HepG2 (cell line): Measurements from ENCODE around the gene TMEM238. TPM values are rescaled to one million over a fixed set of nuclear protein-coding genes. Genes with fewer than 3 reads are reported as not detected.

Source experiments
- ARID3A ChIP-seq: IDR thresholded peaks from 2 replicates; pipeline ENCODE4 v1.6.1; 2012; ENCODE audit warnings: low read depth, low read length, improper control_type of control experiment
- BRF2 ChIP-seq: sonication (generic); formaldehyde crosslinking; IDR thresholded peaks from 2 replicates; pipeline ENCODE4 v1.8.1; 2022; ENCODE audit warnings: mild to moderate bottlenecking, missing genetic modification reagents
- CENPT ChIP-seq: sonication (generic); formaldehyde crosslinking; IDR thresholded peaks from 2 replicates; pipeline ENCODE4 v1.8.0; 2022; ENCODE audit warnings: low read depth, mild to moderate bottlenecking, moderate library complexity, missing genetic modification reagents
- CSRNP2 ChIP-seq: sonication (generic); formaldehyde crosslinking; conservative IDR thresholded peaks from 2 replicates; pipeline ENCODE4 v1.8.0; 2022; ENCODE audit warnings: low read depth, missing genetic modification reagents
- GATA4 ChIP-seq: sonication (generic); IDR thresholded peaks from 2 replicates; pipeline ENCODE4 v1.6.1; 2016; ENCODE audit warnings: antibody characterized with exemption, low read depth, borderline replicate concordance
- HHEX ChIP-seq: IDR thresholded peaks from 2 replicates; pipeline ENCODE4 v1.6.1; 2016; ENCODE audit warnings: control low read depth
- IRF2 ChIP-seq: IDR thresholded peaks from 2 replicates; pipeline ENCODE4 v1.6.1; 2018; ENCODE audit warnings: missing genetic modification reagents, missing compliant biosample characterization
- NR2F6 ChIP-seq, 2 experiments: IDR thresholded peaks; 2 replicates each; pipeline ENCODE4 v1.6.1; 2016; ENCODE audit warnings: antibody characterized with exemption in 1 of 2, mild to moderate bottlenecking in 1 of 2
- NRL ChIP-seq: sonication (generic); formaldehyde crosslinking; IDR thresholded peaks from 2 replicates; pipeline ENCODE4 v1.5.0; 2020; ENCODE audit warnings: missing genetic modification reagents, mild to moderate bottlenecking, moderate library complexity, borderline replicate concordance
- POLR2AphosphoS5 ChIP-seq: IDR thresholded peaks from 2 replicates; pipeline ENCODE4 v1.6.1; 2012; ENCODE audit warnings: low read depth, low read length
- SAP130 ChIP-seq: IDR thresholded peaks from 2 replicates; pipeline ENCODE4 v1.6.1; 2016; ENCODE audit warnings: low read depth
- SNAPC2 ChIP-seq: sonication (generic); formaldehyde crosslinking; IDR thresholded peaks from 2 replicates; pipeline ENCODE4 v1.8.1; 2022; ENCODE audit warnings: mild to moderate bottlenecking, missing genetic modification reagents
- SOX6 ChIP-seq, 2 experiments: fragments of 450-650 bp in 1 of 2; sonication (generic) in 1 of 2; formaldehyde crosslinking in 1 of 2; IDR thresholded peaks; 2 replicates each; pipeline versions ENCODE4 v1.4.0 to v1.6.1; 2017 to 2020; ENCODE audit warnings: antibody characterized with exemption in 1 of 2, mild to moderate bottlenecking in 1 of 2, missing genetic modification reagents in 1 of 2
- SPEN ChIP-seq: sonication (generic); formaldehyde crosslinking; IDR thresholded peaks from 2 replicates; pipeline ENCODE4 v1.5.1; 2020; ENCODE audit warnings: low read depth, mild to moderate bottlenecking, missing genetic modification reagents
- XBP1 ChIP-seq: sonication (generic); formaldehyde crosslinking; IDR thresholded peaks from 2 replicates; pipeline ENCODE4 v1.5.0; 2020; ENCODE audit warnings: missing genetic modification reagents
- ZFP36L2 ChIP-seq: sonication (generic); formaldehyde crosslinking; IDR thresholded peaks from 2 replicates; pipeline ENCODE4 v1.4.0; 2020; ENCODE audit warnings: missing genetic modification reagents
- ZFX ChIP-seq: sonication (generic); formaldehyde crosslinking; IDR thresholded peaks from 2 replicates; pipeline ENCODE4 v1.4.0; 2020; ENCODE audit warnings: mild to moderate bottlenecking, low read depth, missing genetic modification reagents, moderate library complexity
- ZFYVE20 ChIP-seq: sonication (generic); formaldehyde crosslinking; IDR thresholded peaks from 2 replicates; pipeline ENCODE4 v1.8.0; 2023; ENCODE audit warnings: low read depth, mild to moderate bottlenecking, moderate library complexity, missing genetic modification reagents, borderline replicate concordance
- ZNF12 ChIP-seq: sonication (generic); formaldehyde crosslinking; IDR thresholded peaks from 2 replicates; pipeline ENCODE4 v1.5.0; 2020; ENCODE audit warnings: missing genetic modification reagents
- ZNF17 ChIP-seq: sonication (generic); formaldehyde crosslinking; IDR thresholded peaks from 2 replicates; pipeline ENCODE4 v1.5.0; 2020; ENCODE audit warnings: mild to moderate bottlenecking, missing genetic modification reagents
- ZNF235 ChIP-seq: sonication (generic); formaldehyde crosslinking; IDR thresholded peaks from 2 replicates; pipeline ENCODE4 v1.8.1; 2023; ENCODE audit warnings: mild to moderate bottlenecking, missing genetic modification reagents, borderline replicate concordance
- ZNF337 ChIP-seq: sonication (generic); formaldehyde crosslinking; IDR thresholded peaks from 2 replicates; pipeline ENCODE4 v1.5.1; 2020; ENCODE audit warnings: missing genetic modification reagents, low read depth, mild to moderate bottlenecking, borderline replicate concordance
- ZNF44 ChIP-seq: sonication (generic); formaldehyde crosslinking; IDR thresholded peaks from 2 replicates; pipeline ENCODE4 v1.5.1; 2020; ENCODE audit warnings: mild to moderate bottlenecking, missing genetic modification reagents
- ZNF567 ChIP-seq: sonication (generic); formaldehyde crosslinking; IDR thresholded peaks from 2 replicates; pipeline ENCODE4 v1.8.1; 2023; ENCODE audit warnings: mild to moderate bottlenecking, missing genetic modification reagents, borderline replicate concordance
- ZNF577 ChIP-seq: sonication (generic); formaldehyde crosslinking; IDR thresholded peaks from 2 replicates; pipeline ENCODE4 v1.4.0; 2020; ENCODE audit warnings: mild to moderate bottlenecking, low read depth, missing genetic modification reagents, borderline replicate concordance
- ZNF619 ChIP-seq: sonication (generic); formaldehyde crosslinking; IDR thresholded peaks from 2 replicates; pipeline ENCODE4 v1.4.0; 2020; ENCODE audit warnings: mild to moderate bottlenecking, missing genetic modification reagents
- ZNF792 ChIP-seq: IDR thresholded peaks from 2 replicates; pipeline ENCODE4 v1.6.1; 2016
- polyA plus RNA-seq, 8 experiments: library from polyadenylated mRNA; depleted of rRNA in 3 of 8; stranded (reverse) in 7 of 8; unstranded in 1 of 8; fragments of >200 nt; fragmentation: Illumina TruSeq in 4 of 8; extraction: Trizol in 4 of 8; gene quantifications; 2 replicates each; pipeline versions ENCODE4 v1.2.1 to v1.2.3, GENCODE V29; 2011 to 2016; ENCODE audit warnings: low read depth in 4 of 8, missing spikeins in 1 of 8, mixed read lengths in 1 of 8; ENCODE audit not compliant: insufficient read depth in 1 of 8
- total RNA-seq, 5 experiments: library from RNA; depleted of rRNA; stranded (reverse); fragments of >200 nt; fragmentation: Illumina TruSeq; extraction: Trizol; gene quantifications; 2 replicates each; pipeline ENCODE4 v1.2.3, GENCODE V29; 2016; ENCODE audit warnings: low read depth in 1 of 5

The TMEM238 gene
- total and polyA plus RNA-seq, 2 of the 13 experiments (the other 11 are each of a cell fraction or from before 2014, with no cell fraction given): not detected

- TF ChIP-seq BRF2 (CRISPR knock-in tag) (no peak), ZNF792 (no peak), ZFX (CRISPR knock-in tag) (peak; percentile 58), POLR2AphosphoS5 (peak; percentile 52), XBP1 (CRISPR knock-in tag) (no peak), ZFYVE20 (CRISPR knock-in tag) (no peak), SNAPC2 (CRISPR knock-in tag) (0 out of 2 replicates have a peak, but pooled peaks have one; percentile 39), ZNF17 (CRISPR knock-in tag) (no peak), ZFP36L2 (CRISPR knock-in tag) (no peak), HHEX (CRISPR knock-in tag) (no peak), NRL (CRISPR knock-in tag) (0 out of 2 replicates have a peak, but pooled peaks have one; percentile 32), ZNF44 (CRISPR knock-in tag) (no peak), CSRNP2 (no peak), ZNF12 (CRISPR knock-in tag) (no peak), SAP130 (CRISPR knock-in tag) (no peak), ZNF337 (CRISPR knock-in tag) (no peak), SOX6 (IDR thresholded peaks at IDR 0.05) (no peak), SOX6 (CRISPR knock-in tag; IDR thresholded peaks at IDR 0.05) (no peak), ZNF567 (CRISPR knock-in tag) (no peak), ZNF619 (CRISPR knock-in tag) (no peak), ARID3A (no peak), ZNF577 (CRISPR knock-in tag) (no peak), IRF2 (CRISPR knock-in tag) (no peak), GATA4 (no peak), SPEN (CRISPR knock-in tag) (no peak), ZNF235 (CRISPR knock-in tag) (no peak), CENPT (CRISPR knock-in tag) (no peak), NR2F6 (IDR thresholded peaks at IDR 0.05) (no peak), NR2F6 (CRISPR knock-in tag; IDR thresholded peaks at IDR 0.05) (no peak)
Observed at GRCh38 chr19:55384920-55385723, 1.0 kb upstream of the TMEM238 start (continued).
